NCI-H1105 (cell line): Measurements from ENCODE around the gene DCLK2.
"Not testable (repeated sequence)": the region's sequence is repeated elsewhere in the genome, so short reads cannot be mapped to it uniquely, and the experiment has no call there.

Experiments
- DNase-seq: peaks from one replicate; lab custom pipeline; 2025; lab: John Stamatoyannopoulos, UW

Gene DCLK2

GRCh38 chr4:150152766-150153165 is 74.5 kb downstream of the DCLK2 start:
- no peak for DNase-seq

GRCh38 chr4:150155391-150155790 is 77.1 kb downstream of the DCLK2 start:
- DNase-seq: no peak

- DNase-seq: no peak
These were observed 78.3 kb downstream of the DCLK2 start for GRCh38 chr4:150156543-150156942.

- no peak for DNase-seq
These were observed 79.8 kb downstream of the DCLK2 start for GRCh38 chr4:150158041-150158440.

- DNase-seq: no peak
These were observed 82.2 kb downstream of the DCLK2 start for GRCh38 chr4:150160473-150160872.

GRCh38 chr4:150161109-150161508 is 82.9 kb downstream of the DCLK2 start:
- no peak for DNase-seq

GRCh38 chr4:150162020-150162419 is 83.8 kb downstream of the DCLK2 start:
- DNase-seq: not testable (repeated sequence)

- no peak for DNase-seq
These were observed 85.8 kb downstream of the DCLK2 start for GRCh38 chr4:150164055-150164454.

- no peak for DNase-seq
These were observed 86.8 kb downstream of the DCLK2 start for GRCh38 chr4:150164956-150165629.

GRCh38 chr4:150167054-150167453 is 88.8 kb downstream of the DCLK2 start:
- DNase-seq: no peak

- DNase-seq: no peak
These were observed 95.2 kb downstream of the DCLK2 start for GRCh38 chr4:150173432-150173861.

GRCh38 chr4:150173982-150174398 is 95.7 kb downstream of the DCLK2 start:
- DNase-seq: no peak

GRCh38 chr4:150176547-150176946 is 98.3 kb downstream of the DCLK2 start:
- DNase-seq: no peak

- no peak for DNase-seq
These were observed 99.9 kb downstream of the DCLK2 start for GRCh38 chr4:150178161-150178560.

- DNase-seq: no peak
These were observed 103.3 kb downstream of the DCLK2 start for GRCh38 chr4:150181536-150181935.

- DNase-seq: no peak
These were observed 104.5 kb downstream of the DCLK2 start for GRCh38 chr4:150182794-150183193.

GRCh38 chr4:150185033-150185432 is 106.8 kb downstream of the DCLK2 start:
- not testable (repeated sequence) for DNase-seq

GRCh38 chr4:150192986-150193385 is 114.7 kb downstream of the DCLK2 start:
- no peak for DNase-seq

GRCh38 chr4:150197256-150197655 is 119.0 kb downstream of the DCLK2 start:
- not testable (repeated sequence) for DNase-seq

GRCh38 chr4:150199056-150199455 is 120.8 kb downstream of the DCLK2 start:
- no peak for DNase-seq

GRCh38 chr4:150205016-150205415 is 126.8 kb downstream of the DCLK2 start:
- DNase-seq: no peak

GRCh38 chr4:150206265-150206664 is 128.0 kb downstream of the DCLK2 start:
- DNase-seq: no peak

GRCh38 chr4:150206954-150207353 is 128.7 kb downstream of the DCLK2 start:
- DNase-seq: no peak

- no peak for DNase-seq
These were observed 129.6 kb downstream of the DCLK2 start for GRCh38 chr4:150207871-150208270.
